Calu3 (cell line): ENCODE results near the gene CKS1B. TPM values are rescaled to one million over a fixed set of nuclear protein-coding genes. Genes with fewer than 3 reads are reported as not detected.
A peak's percentile ranks its signal among the peaks of the same experiment; 100 is the strongest.

Experiments used
- BruUV-seq: library from RNA; stranded (reverse); fragments of 400-500 nt; replicated peaks from 2 replicates; lab custom pipeline; 2021; lab: Mats Ljungman, UMichigan
- CTCF ChIA-PET: fragments of 300-600 bp; sonication (Branson Sonifier 250); formaldehyde crosslinking; loops from one replicate; lab custom pipeline; 2022; ENCODE audit warnings: antibody characterized with exemption; lab: Charles Lee
- DNase-seq: peaks from one replicate; pipeline ENCODE4 v3.0.0; 2022
- H3K27ac Mint-ChIP-seq: one replicate; pipeline ENCODE4 v1.8.0; 2022; ENCODE audit warnings: mixed read lengths; ENCODE audit not compliant: unreplicated experiment
- H3K27me3 Mint-ChIP-seq: one replicate; pipeline ENCODE4 v1.8.0; 2022; ENCODE audit warnings: mixed read lengths; ENCODE audit not compliant: unreplicated experiment
- H3K36me3 Mint-ChIP-seq: one replicate; pipeline ENCODE4 v1.8.0; 2022; ENCODE audit warnings: mild to moderate bottlenecking, moderate library complexity, mixed read lengths; ENCODE audit not compliant: insufficient read depth, unreplicated experiment
- H3K4me1 Mint-ChIP-seq: one replicate; pipeline ENCODE4 v1.8.0; 2022; ENCODE audit warnings: mild to moderate bottlenecking, low read depth, mixed read lengths; ENCODE audit not compliant: unreplicated experiment
- H3K4me3 Mint-ChIP-seq: one replicate; pipeline ENCODE4 v1.8.0; 2022; ENCODE audit warnings: mild to moderate bottlenecking, low read depth, moderate library complexity, mixed read lengths; ENCODE audit not compliant: unreplicated experiment
- H3K9me3 Mint-ChIP-seq: one replicate; pipeline ENCODE4 v1.8.0; 2022; ENCODE audit warnings: low read depth, mixed read lengths; ENCODE audit not compliant: unreplicated experiment
- intact Hi-C: fragments of 100-400 bp; cut with micrococcal nuclease; formaldehyde crosslinking; loops from one replicate; pipeline ENCODE4 v1.10.0; 2022; ENCODE audit not compliant: unreplicated experiment
- total RNA-seq: library from RNA; stranded (reverse); gene quantifications from 2 replicates; pipeline ENCODE4 v1.2.3, GENCODE V29; 2022
- TF ChIP-seq, protein P1 (sequence below): fragments of 200-600 bp; IDR thresholded peaks from one replicate; pipeline ENCODE4 v1.8.0; 2022; ENCODE audit warnings: antibody characterized with exemption; ENCODE audit not compliant: unreplicated experiment

Gene CKS1B
- total RNA-seq, 1 experiment from 2014 or later, result 230 TPM

DNA sequence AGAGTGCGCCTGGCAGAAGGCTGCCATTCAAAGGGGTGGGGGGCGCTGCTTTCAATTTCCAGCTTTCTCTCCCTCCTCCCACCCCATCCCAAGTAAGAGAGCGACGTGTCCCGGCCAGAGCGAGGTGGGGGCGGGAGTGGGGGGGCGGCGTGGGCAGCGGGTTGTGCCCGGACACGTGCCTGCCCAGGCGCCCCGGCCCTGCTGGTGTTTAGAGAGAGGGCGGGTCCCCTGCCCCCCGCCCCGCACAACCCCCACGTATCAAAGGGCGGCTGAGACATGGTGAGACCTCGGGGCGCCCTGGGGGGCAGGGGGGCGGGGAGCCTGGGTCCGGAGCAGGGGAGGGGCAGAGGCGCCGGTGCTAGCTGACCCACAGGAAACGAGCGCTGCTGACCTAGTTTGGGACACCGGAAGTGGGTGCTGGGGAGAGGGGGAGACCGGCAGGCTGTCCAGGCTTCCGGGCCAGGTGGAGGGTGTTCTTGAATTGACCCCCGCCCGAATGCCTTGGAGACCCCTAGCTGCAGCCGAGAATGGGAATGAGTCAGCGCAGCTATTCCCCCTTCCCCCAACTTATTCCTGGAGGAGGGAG, 29.4 kb downstream of the CKS1B start:
- CTCF ChIA-PET, result interaction anchor here (0.6 to 1.2 kb wide), 7 partner anchors 9 to 191 kb away, joined by 3 to 4 read pairs (median 3); partner anchors contain the start of genes ADAM15 and PMVK
- DNase-seq, result peak; percentile 78
- Mint-ChIP-seq H3K9me3 (no peaks in the 10 kb centered on the region), H3K4me3 (peak overlapping the region; percentile 94), H3K4me1 (peaks cover 51% of the 10 kb centered on the region), H3K27ac (peak overlapping the region; percentile 93), H3K27me3 (no peaks in the 10 kb centered on the region), H3K36me3 (peaks cover 59% of the 10 kb centered on the region)
- BruUV-seq, result no TSS peak
- TF ChIP-seq, protein P1, sequence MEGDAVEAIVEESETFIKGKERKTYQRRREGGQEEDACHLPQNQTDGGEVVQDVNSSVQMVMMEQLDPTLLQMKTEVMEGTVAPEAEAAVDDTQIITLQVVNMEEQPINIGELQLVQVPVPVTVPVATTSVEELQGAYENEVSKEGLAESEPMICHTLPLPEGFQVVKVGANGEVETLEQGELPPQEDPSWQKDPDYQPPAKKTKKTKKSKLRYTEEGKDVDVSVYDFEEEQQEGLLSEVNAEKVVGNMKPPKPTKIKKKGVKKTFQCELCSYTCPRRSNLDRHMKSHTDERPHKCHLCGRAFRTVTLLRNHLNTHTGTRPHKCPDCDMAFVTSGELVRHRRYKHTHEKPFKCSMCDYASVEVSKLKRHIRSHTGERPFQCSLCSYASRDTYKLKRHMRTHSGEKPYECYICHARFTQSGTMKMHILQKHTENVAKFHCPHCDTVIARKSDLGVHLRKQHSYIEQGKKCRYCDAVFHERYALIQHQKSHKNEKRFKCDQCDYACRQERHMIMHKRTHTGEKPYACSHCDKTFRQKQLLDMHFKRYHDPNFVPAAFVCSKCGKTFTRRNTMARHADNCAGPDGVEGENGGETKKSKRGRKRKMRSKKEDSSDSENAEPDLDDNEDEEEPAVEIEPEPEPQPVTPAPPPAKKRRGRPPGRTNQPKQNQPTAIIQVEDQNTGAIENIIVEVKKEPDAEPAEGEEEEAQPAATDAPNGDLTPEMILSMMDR, result no peak
- intact Hi-C loops, result loop anchor here (2.0 to 10.0 kb wide), 2 partner anchors 13 to 51 kb away; partner anchors contain the start of gene ADAM15

DNA sequence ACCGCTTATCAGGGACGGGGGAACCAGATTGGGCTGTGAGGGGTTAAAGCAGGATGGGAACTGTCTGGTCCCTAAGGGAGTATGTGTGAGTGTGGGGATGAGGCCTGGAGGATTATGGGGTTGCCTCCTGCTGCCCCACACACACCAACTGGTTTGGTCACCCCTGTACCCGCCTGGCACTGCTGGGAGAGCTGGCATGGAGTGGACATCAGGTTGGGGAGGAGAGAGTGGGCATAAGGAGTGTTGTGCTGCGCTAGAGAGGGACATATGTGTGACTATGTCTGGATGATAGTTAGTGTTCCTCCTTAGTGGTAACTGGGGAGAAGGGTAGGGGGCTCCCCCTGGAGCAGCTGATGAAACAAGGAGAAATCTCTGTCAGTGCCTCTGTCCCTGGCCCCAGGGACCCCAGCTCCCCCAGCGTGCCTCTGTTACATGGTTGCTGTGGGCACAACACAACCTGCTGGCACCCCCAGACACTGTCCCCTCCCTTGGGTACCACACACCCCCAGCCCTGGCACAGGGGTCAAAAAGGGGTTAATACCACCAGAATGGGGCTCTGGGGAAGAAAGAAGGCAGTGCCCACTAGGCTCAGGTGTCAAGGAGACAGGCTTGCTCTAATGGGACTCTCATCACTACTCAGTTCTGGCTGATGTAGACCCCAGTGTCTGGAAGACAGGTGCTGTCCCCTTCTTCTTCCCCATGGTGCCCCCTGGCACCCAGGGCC, 30.0 kb downstream of the CKS1B start:
- H3K4me1 Mint-ChIP-seq, result peaks cover 44% of the 10 kb centered on the region
- no peaks in the 10 kb centered on the region for H3K27me3 Mint-ChIP-seq
- TF ChIP-seq, protein P1, result no peak
- H3K9me3 Mint-ChIP-seq, result no peaks in the 10 kb centered on the region
- intact Hi-C loops, result loop anchor here (10.0 kb wide), 1 partner anchor 50 kb away; the partner anchor contains the start of gene ADAM15
- no peak for DNase-seq
- BruUV-seq, result TSS peak; percentile 2
- peak overlapping the region; percentile 93 for H3K27ac Mint-ChIP-seq
- CTCF ChIA-PET, result interaction anchor here (0.5 to 1.2 kb wide), 7 partner anchors 8 to 647 kb away, joined by 3 read pairs; partner anchors contain the start of gene ADAM15
- peak overlapping the region; percentile 94 for H3K4me3 Mint-ChIP-seq
- peaks cover 52% of the 10 kb centered on the region for H3K36me3 Mint-ChIP-seq

DNA sequence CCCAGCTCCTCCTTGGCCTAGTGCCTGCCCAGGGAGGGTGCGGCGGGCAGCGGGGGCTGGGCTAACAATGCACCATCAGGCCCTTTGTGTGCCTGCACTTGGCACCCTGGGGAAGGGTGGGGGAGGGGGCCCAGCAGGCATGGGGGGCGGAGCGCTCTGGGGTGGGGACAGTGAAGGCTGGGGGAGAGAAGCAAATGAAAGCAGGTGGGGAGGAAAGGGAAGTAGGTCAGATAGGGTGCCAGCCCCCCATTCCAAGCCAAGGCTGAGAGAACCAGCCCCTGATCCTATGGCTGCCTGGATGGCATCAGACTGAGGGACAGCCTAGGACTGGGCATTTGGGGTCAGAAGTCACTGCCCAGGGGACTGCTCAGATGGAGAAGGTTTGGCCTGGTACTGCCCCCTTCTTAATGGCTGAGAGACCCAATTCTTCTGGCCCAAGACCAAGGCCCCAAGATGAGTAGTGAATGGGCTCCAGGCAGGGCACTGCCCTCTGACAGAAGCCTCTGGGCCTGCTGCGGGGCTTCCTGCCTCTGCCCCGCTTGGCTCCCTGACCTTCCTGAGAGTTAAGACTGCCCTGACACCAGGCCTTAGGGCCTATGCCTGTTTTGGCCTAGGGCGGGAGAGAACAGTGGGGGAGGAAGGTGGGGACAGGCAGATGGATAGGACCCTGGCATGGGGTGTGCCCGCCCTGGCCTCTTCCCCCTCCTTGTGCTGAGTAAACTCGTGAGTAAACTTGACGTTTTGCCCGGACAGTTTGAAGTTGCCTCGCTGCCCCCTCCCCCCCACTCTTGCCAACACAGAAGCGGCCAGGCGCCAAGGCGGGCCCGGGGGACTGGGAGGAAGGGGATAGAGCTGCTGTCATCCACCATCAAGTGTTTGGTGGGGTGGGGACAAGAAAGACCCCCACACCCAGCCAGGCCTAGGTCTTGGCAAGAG, 30.9 kb downstream of the CKS1B start:
- no peak for DNase-seq
- Mint-ChIP-seq H3K27me3 (no peaks in the 10 kb centered on the region), H3K4me1 (peaks cover 36% of the 10 kb centered on the region), H3K36me3 (peaks cover 44% of the 10 kb centered on the region), H3K9me3 (no peaks in the 10 kb centered on the region), H3K4me3 (peak overlapping the region; percentile 94), H3K27ac (peak overlapping the region; percentile 93)
- no TSS peak for BruUV-seq
- intact Hi-C loops, result loop anchor here (10.0 kb wide), 1 partner anchor 49 kb away; the partner anchor contains the start of gene ADAM15
- TF ChIP-seq, protein P1, result no peak
- CTCF ChIA-PET, result interaction anchor here (0.5 to 2.6 kb wide), 3 partner anchors 12 to 646 kb away, joined by 3 to 11 read pairs (median 3); no protein-coding TSS in a partner anchor
